CD4-positive, alpha-beta T cell treated with Interleukin-10 for 1 hour (primary cell): ENCODE data around the gene NDOR1.
A peak's percentile ranks its signal among the peaks of the same experiment; 100 is the strongest.

Experiments
- DNase-seq: peaks from one replicate; pipeline ENCODE4 v3.0.0-alpha.2; 2020

NDOR1 gene

DNA sequence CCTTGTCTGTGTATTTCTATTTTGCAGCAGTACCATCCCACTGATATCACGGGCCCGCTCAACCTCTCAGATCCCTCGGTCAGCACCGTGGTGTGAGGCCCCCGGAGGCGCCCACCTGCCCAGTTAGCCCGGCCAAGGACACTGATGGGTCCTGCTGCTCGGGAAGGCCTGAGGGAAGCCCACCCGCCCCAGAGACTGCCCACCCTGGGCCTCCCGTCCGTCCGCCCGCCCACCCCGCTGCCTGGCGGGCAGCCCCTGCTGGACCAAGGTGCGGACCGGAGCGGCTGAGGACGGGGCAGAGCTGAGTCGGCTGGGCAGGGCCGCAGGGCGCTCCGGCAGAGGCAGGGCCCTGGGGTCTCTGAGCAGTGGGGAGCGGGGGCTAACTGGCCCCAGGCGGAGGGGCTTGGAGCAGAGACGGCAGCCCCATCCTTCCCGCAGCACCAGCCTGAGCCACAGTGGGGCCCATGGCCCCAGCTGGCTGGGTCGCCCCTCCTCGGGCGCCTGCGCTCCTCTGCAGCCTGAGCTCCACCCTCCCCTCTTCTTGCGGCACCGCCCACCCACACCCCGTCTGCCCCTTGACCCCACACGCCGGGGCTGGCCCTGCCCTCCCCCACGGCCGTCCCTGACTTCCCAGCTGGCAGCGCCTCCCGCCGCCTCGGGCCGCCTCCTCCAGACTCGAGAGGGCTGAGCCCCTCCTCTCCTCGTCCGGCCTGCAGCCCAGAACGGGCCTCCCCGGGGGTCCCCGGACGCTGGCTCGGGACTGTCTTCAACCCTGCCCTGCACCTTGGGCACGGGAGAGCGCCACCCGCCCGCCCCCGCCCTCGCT lies 37.5 kb upstream of the NDOR1 start:
- no peak for DNase-seq

- DNase-seq: no peak
Observed at GRCh38 chr9:137168573-137168903, 37.0 kb upstream of the NDOR1 start.

DNA sequence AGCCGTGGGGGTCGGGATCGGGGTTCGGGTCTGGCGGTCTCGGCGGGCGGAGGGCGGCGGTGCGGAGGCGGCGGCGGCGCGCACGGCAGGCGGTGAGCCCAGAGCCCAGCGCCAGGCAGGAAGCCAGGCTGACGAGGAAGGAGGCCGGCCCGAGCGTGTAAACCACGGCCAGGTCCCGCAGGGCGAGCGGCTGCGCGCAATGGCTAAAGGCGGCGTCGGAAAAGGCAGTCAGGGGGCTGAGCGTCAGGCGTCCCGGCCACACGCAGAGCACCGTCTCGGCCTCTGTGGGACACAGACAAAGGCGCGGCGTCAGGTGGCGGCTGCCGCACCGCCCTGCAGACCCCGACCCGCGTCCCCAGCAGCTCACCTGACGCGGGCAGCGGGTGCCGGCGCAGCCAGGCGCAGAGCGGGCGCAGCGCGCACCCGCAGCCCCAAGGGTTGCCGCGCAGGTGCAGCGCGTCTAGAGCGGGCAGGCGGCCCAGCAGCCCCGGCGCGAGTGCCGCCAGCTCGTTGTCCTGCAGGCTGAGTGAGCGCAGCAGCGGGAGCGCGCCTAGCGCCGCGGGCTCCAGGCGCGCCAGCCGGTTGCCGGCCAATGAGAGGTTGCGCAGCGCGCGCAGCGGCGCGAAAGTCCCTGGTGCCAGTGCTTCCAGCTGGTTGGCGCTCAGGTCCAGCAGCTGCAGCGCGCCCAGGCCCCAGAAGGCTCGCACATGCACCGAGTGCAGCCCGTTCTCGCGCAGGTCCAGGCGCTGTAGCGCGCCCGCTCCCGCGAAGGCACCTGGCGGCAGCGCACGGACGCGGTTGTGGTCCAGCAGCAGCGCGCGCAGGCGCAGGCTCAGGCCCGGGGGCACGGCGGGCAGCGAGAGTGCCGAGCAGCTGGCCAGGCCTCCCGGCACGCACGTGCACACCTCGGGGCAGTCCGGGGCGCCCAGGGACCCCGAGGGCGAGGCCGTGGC lies 36.3 kb upstream of the NDOR1 start:
- DNase-seq: no peak

DNA sequence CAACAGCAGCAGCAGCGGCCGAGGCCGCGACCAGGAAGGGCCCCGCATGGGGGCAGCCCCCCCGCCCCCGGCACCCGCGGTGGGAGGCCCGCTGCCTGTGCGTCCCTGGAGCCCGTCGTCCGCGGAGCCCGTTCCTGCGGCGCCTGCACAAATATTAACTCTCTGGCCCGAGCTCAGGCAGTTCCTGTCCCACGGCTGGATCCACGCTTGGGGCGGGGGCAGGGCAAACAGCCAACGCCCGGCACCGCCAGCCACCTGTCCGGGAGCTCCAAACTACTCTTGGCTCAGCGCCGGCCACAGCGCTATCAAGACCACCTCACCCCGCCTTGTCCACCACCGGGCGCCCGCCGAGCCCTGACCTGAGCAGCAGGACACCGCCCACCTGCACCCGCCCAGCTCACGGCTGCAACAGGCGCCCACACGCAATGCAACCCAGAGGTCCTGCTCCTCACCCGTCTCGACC lies 35.6 kb upstream of the NDOR1 start, which contains the start of gene LRRC26:
Gene LRRC26, minus strand, starts transcription at position 156 of the 463 bp plus-strand sequence. Its CDS starts 108 bp downstream, at position 48.
- no peak for DNase-seq

DNA sequence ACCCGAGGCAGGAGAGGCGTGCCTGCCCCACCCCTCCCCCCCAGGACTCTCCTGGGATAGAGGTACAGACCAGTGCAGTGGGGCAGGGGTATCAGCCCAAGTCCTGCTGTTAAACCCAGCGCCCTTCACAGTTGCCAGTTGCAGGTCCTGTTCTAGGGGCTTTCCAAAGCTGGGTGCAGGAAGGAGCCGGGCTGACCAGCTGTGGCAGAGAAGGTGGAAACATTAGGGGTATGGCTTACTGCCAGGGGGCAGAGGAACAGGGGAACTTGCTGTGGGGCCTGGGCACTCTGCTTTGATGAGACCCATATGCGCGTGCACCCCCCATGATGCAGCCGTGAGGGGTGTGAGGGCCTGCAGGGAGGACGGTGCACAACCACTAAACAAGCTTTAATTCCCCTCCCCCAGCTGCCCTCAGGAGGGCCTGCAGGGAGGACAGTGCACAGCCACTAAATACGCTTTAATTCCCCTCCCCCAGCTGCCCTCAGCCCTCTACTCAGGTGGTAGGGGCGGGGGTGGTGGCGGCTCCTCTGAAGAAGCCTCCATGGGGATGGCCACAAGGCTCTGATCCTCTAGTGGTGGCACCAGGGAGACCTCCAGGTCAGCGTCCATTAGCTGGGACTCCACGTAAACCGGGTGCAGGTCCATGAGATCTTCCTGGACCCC lies 34.9 kb upstream of the NDOR1 start:
- no peak for DNase-seq

- DNase-seq: no peak
Observed at GRCh38 chr9:137171149-137171900, 34.2 kb upstream of the NDOR1 start.

DNA sequence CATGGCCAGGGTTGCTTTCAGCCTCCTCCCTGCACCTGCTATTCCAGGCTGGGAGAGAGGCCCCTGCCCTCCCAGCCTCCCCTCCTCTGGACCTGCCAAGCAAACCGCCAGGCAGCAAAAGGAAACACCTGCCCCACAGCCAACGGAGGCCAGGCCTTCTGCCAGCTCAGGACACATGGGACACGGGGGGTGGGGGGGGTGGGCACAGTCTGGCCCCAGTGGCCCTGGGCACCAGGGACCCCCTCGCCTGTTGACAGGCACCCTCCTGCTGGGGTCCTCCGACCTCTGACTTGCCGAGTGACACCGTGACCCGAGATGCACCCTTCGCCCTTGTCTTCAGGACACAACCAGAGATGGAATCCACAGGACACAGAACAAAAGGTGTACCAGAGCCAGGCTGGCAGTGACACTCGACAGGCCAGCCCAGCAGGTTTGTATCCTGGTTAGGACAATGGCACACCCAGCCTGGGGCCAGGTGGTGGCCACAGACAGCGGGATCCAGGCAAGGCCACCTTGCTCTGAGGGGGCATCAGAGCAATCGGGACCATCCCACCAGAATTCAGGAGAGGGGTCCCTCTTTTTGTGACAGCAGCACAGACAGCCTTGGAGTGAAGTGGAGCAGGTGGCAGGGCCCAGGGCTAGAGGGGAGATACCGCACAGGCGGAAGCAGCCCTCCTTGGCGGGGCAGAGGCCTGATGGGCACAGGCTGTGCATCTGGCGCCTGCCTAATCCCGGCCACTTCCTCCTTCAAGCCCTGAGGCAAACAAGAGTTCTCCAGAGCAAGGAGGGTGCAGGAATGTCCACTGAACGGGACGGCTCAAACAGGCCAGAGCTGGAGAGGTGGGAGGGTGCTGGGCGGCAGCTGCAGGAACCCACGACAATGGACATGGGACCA lies 32.4 kb upstream of the NDOR1 start:
- no peak for DNase-seq

DNA sequence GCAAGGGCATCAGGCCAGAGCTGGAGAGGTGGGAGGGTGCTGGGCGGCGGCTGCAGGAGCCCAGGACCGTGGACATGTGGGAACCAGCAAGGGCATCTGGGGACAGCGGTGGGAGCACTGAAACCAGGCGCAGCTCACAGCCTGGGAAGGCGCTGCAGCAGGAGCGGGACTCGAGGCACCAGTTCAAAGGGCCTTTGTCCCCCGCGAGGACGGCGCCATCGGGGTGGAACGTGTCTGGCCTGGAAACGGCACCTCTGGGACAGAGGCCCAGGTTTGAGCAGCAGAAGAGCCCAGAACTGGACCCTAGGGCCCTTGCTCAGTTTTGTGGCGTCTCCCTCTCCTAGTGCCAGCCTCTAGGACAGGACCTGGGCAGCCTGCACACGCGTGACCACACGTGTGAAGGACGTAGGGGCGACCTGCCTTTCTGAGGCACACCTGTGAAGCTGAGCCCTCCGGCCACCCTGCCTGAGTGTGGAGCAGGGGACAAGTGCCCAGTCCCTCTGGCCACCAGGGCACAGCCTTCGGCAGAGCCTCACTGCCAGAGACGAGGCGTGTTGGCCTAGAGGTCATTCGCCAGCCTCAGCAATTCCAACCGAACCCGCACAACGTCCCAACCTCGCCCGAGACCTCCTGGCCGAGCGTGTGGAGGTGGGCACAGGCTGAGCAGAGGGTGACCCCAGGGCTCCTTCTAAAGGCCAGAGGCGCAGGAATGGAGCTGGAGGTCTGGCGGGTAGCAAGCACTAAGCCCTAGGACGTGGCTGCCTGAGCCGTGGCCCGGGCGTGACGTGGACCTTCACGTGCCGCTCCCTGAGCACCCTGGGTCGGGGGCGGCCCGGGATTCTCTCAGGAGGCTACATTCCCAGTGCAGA lies 31.5 kb upstream of the NDOR1 start:
- no peak for DNase-seq

GRCh38 chr9:137174722-137175293 lies 30.7 kb upstream of the NDOR1 start:
- DNase-seq: no peak

DNA sequence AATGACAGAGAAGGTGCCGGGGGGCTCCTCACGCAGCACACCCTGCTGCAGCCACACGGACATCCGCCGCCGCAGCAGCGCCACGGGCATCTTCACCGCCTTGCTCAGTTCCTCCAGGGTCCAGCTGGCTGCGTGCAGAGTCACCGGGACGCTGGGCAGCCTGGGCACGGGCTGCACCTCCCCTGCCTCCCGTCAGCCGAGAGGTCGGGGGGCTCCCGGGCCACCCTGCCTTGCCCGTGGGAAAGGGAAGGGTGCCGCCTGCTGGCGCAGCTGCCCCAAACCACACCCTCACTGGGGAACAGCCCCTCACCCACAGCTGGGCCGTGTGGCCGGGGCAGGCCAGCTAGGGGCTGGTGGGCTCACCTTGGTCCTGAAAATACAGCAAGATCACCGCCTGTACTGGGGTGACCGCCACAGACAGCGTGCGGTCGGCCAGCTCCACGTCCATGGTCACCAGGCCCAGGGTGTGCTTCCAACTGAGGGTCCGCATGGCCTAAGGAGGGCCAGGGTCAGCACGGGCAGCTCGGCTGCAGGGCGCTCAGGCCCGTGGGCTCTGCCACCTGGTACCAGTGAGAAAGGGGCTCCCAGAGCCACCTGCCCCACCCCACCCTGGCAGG lies 30.0 kb upstream of the NDOR1 start:
- no peak for DNase-seq

- peak; percentile 23 for DNase-seq
Observed at GRCh38 chr9:137176302-137177182, 29.0 kb upstream of the NDOR1 start.

GRCh38 chr9:137178201-137178938 lies 27.1 kb upstream of the NDOR1 start:
- DNase-seq: no peak

GRCh38 chr9:137178939-137179630 lies 26.4 kb upstream of the NDOR1 start:
- no peak for DNase-seq

- DNase-seq: no peak
Observed at GRCh38 chr9:137179761-137180160, 25.7 kb upstream of the NDOR1 start.

DNA sequence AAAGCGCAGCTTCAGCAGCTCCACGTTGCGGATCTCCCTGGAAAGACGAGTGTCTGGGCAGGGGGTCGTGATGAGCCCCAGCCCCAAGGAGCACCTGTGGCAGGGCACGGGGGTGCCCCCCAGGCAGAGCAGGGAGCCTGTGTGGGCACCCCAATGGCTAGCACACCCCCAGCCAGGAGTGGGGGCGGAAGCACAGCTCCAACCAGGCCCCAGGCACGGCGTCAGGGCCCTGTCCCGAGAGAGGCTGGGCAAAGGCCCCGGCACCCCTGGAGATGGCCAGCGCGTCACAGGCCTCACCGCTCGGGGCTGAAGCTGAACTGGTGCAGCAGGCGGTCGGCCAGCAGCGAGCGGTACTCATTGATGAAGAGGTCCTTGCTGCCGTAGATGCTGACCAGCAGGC lies 25.0 kb upstream of the NDOR1 start:
- DNase-seq: no peak

- no peak for DNase-seq
Observed at GRCh38 chr9:137181680-137182079, 23.8 kb upstream of the NDOR1 start.

DNA sequence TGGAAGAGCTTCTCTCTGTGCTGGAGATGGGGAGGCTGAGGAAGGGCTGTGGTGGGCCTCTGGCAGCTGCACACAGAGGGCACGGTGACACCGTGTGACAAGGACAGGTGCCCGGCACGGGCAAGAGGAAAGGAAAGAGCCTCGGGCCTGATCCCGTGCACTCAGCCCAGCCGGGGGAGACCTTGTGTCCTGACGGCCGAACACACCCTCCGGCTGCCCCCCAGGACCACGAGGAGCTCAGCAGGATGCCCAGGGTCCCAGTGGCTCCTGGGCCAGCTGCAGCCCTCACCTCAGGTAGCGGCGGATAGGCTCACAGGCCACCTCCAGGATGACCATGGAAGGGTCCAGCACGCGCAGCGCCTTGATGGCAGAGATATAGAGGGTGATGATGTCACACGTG lies 22.7 kb upstream of the NDOR1 start:
- DNase-seq: no peak
